H1 (cell line): ENCODE data around the gene PRRT1. TPM values are rescaled to one million over a fixed set of nuclear protein-coding genes. Genes with fewer than 3 reads are reported as not detected.

Source experiments
- CTCF ChIA-PET: fragments of 300-600 bp; sonication (Branson Sonifier 250); formaldehyde crosslinking; loops from one replicate; lab custom pipeline; 2021; ENCODE audit not compliant: partially characterized antibody; lab: Charles Lee
- POLR2A ChIA-PET: fragments of 300-600 bp; sonication (Branson Sonifier 250); formaldehyde crosslinking; loops from one replicate; lab custom pipeline; 2021; ENCODE audit warnings: inconsistent platforms; ENCODE audit not compliant: partially characterized antibody; lab: Charles Lee
- DNase-seq, 2 experiments: peaks; one replicate each; pipeline versions ENCODE4 v3.0.0 to v3.0.0-alpha.2; 2010 to 2022; ENCODE audit warnings: low spot score in 2 of 2, low read depth in 1 of 2, mixed read lengths in 1 of 2
- FAIRE-seq: peaks from 2 replicates; lab custom pipeline; 2011; peaks lifted over from hg19 to GRCh38; lab: Jason Lieb, UNC
- H2AFZ ChIP-seq: 2 replicates; pipeline ENCODE4 v1.8.1; 2012; ENCODE audit warnings: low read length, inconsistent platforms
- H2AK5ac ChIP-seq: 2 replicates; pipeline ENCODE4 v1.6.1; 2013; ENCODE audit warnings: low read depth, low read length
- H2BK120ac ChIP-seq: replicated peaks from 2 replicates; pipeline ENCODE3; 2013; ENCODE audit warnings: low read depth, low read length, inconsistent platforms
- H2BK12ac ChIP-seq: 2 replicates; pipeline ENCODE4 v1.6.1; 2013; ENCODE audit warnings: low read depth, low read length
- H2BK15ac ChIP-seq: 2 replicates; pipeline ENCODE4 v1.6.1; 2013; ENCODE audit warnings: low read length
- H2BK20ac ChIP-seq: 2 replicates; pipeline ENCODE4 v1.6.1; 2013; ENCODE audit warnings: low read length
- H2BK5ac ChIP-seq: 2 replicates; pipeline ENCODE4 v1.6.1; 2013; ENCODE audit warnings: low read depth, low read length
- H3K14ac ChIP-seq: 2 replicates; pipeline ENCODE4 v1.6.1; 2013; ENCODE audit warnings: inconsistent platforms; ENCODE audit not compliant: insufficient read length
- H3K18ac ChIP-seq: 2 replicates; pipeline ENCODE4 v1.6.1; 2013; ENCODE audit warnings: low read length; ENCODE audit errors: extremely low read depth
- H3K23ac ChIP-seq: 2 replicates; pipeline ENCODE4 v1.6.1; 2013; ENCODE audit warnings: inconsistent platforms; ENCODE audit not compliant: insufficient read length
- H3K23me2 ChIP-seq: 2 replicates; pipeline ENCODE4 v1.6.1; 2013; ENCODE audit warnings: low read depth, low read length
- H3K27ac ChIP-seq: 2 replicates; pipeline ENCODE4 v1.6.1; 2011; ENCODE audit warnings: low read depth, low read length, inconsistent platforms
- H3K27me3 ChIP-seq, 4 experiments: replicated peaks in 1 of 4; 1 replicate in 1 of 4; 2 replicates in 3 of 4; pipeline versions ENCODE4 v1.6.1 to v1.8.1; 2011 to 2013; ENCODE audit warnings: low read length in 3 of 4, mild to moderate bottlenecking in 3 of 4, inconsistent platforms in 2 of 4, mixed read lengths in 2 of 4, moderate library complexity in 1 of 4; ENCODE audit not compliant: control insufficient read depth in 3 of 4, insufficient read depth in 3 of 4; ENCODE audit errors: extremely low read depth in 1 of 4
- H3K36me3 ChIP-seq, 4 experiments: 2 replicates each; pipeline versions ENCODE4 v1.6.1 to v1.8.1; 2011 to 2013; ENCODE audit warnings: mild to moderate bottlenecking in 4 of 4, low read length in 3 of 4, moderate library complexity in 2 of 4, control low read depth in 1 of 4, inconsistent platforms in 1 of 4; ENCODE audit not compliant: insufficient read depth in 4 of 4, control insufficient read depth in 2 of 4
- H3K4ac ChIP-seq: replicated peaks from 2 replicates; pipeline ENCODE3; 2013; ENCODE audit warnings: low read length, low read depth, mixed read lengths, inconsistent platforms; ENCODE audit not compliant: insufficient read length
- H3K4me1 ChIP-seq, 4 experiments: replicated peaks in 1 of 4; 1 replicate in 1 of 4; 2 replicates in 3 of 4; pipeline versions ENCODE4 v1.6.1 to v1.8.1; 2011 to 2013; ENCODE audit warnings: low read length in 3 of 4, inconsistent platforms in 2 of 4, mixed read lengths in 1 of 4; ENCODE audit not compliant: insufficient read depth in 4 of 4, control insufficient read depth in 3 of 4
- H3K4me2 ChIP-seq, 2 experiments: 2 replicates each; pipeline versions ENCODE4 v1.6.1 to v1.8.1; 2011 to 2013; ENCODE audit warnings: low read depth in 2 of 2, low read length in 2 of 2, control low read depth in 1 of 2, inconsistent platforms in 1 of 2, mild to moderate bottlenecking in 1 of 2; ENCODE audit not compliant: insufficient read depth in 1 of 2
- H3K4me3 ChIP-seq, 4 experiments: fragments of 200-600, 300-600 bp in 1 of 4; sonication (generic), shearing (Covaris generic), sonication (Bioruptor Twin) in 1 of 4; 2 replicates each; pipeline versions ENCODE4 v1.5.1 to v1.8.1; 2011 to 2016; ENCODE audit warnings: low read length in 4 of 4, low read depth in 3 of 4, control low read depth in 2 of 4, inconsistent platforms in 2 of 4, mild to moderate bottlenecking in 2 of 4, mixed read lengths in 1 of 4, moderate library complexity in 1 of 4; ENCODE audit not compliant: insufficient read depth in 2 of 4; ENCODE audit errors: extremely low read depth in 1 of 4
- H3K56ac ChIP-seq: replicated peaks from 2 replicates; pipeline ENCODE3; 2013; ENCODE audit warnings: low read depth, mild to moderate bottlenecking, mixed read lengths, low read length, inconsistent platforms; ENCODE audit not compliant: insufficient read length
- H3K79me1 ChIP-seq: 2 replicates; pipeline ENCODE4 v1.6.1; 2013; ENCODE audit warnings: low read depth, low read length, control low read depth
- H3K79me2 ChIP-seq, 2 experiments: 2 replicates each; pipeline versions ENCODE4 v1.6.1 to v1.8.1; 2012 to 2013; ENCODE audit warnings: low read length in 2 of 2, mild to moderate bottlenecking in 2 of 2, inconsistent platforms in 1 of 2; ENCODE audit not compliant: insufficient read depth in 2 of 2, control insufficient read depth in 1 of 2
- H3K9ac ChIP-seq, 4 experiments: replicated peaks in 1 of 4; 1 replicate in 1 of 4; 2 replicates in 3 of 4; pipeline versions ENCODE4 v1.6.1 to v1.8.1; 2011 to 2013; ENCODE audit warnings: low read depth in 3 of 4, low read length in 3 of 4, control low read depth in 2 of 4, mild to moderate bottlenecking in 2 of 4, moderate library complexity in 2 of 4, inconsistent platforms in 1 of 4; ENCODE audit errors: extremely low read depth in 1 of 4
- H3K9me3 ChIP-seq, 2 experiments: 2 replicates each; pipeline versions ENCODE4 v1.6.1 to v1.8.1; 2012 to 2013; ENCODE audit warnings: mild to moderate bottlenecking in 2 of 2, moderate library complexity in 2 of 2, control low read depth in 1 of 2, inconsistent platforms in 1 of 2, low read depth in 1 of 2, low read length in 1 of 2, mixed read lengths in 1 of 2; ENCODE audit not compliant: insufficient read depth in 2 of 2
- H4K20me1 ChIP-seq, 2 experiments: replicated peaks in 1 of 2; 2 replicates each; pipeline versions ENCODE3 to v1.8.1; 2011 to 2013; ENCODE audit warnings: inconsistent platforms in 2 of 2, low read length in 2 of 2, mild to moderate bottlenecking in 1 of 2; ENCODE audit not compliant: insufficient read depth in 2 of 2, control insufficient read depth in 1 of 2
- H4K5ac ChIP-seq: 2 replicates; pipeline ENCODE4 v1.6.1; 2013; ENCODE audit warnings: low read length, low read depth, mixed read lengths, inconsistent platforms; ENCODE audit not compliant: insufficient read length
- H4K8ac ChIP-seq: 2 replicates; pipeline ENCODE4 v1.8.0; 2013; ENCODE audit warnings: mild to moderate bottlenecking, moderate library complexity, low read length, inconsistent platforms; ENCODE audit not compliant: insufficient read depth; ENCODE audit errors: extremely low read depth
- H4K91ac ChIP-seq: replicated peaks from 2 replicates; pipeline ENCODE3; 2013; ENCODE audit warnings: low read length, mixed read lengths, inconsistent platforms; ENCODE audit not compliant: insufficient read length
- CREB1 ChIP-seq: IDR thresholded peaks from 2 replicates; pipeline ENCODE4 v1.6.1; 2012; ENCODE audit warnings: inconsistent platforms
- E2F6 ChIP-seq: IDR thresholded peaks from 2 replicates; pipeline ENCODE4 v1.6.1; 2012; ENCODE audit warnings: inconsistent platforms
- HDAC2 ChIP-seq, 2 experiments: fragments of 300-600 bp in 1 of 2; sonication (generic) in 1 of 2; IDR thresholded peaks; 2 replicates each; pipeline ENCODE4 v1.6.1; 2011 to 2012; ENCODE audit warnings: low read depth in 2 of 2, low read length in 2 of 2, mild to moderate bottlenecking in 2 of 2, moderate library complexity in 2 of 2, borderline replicate concordance in 1 of 2, inconsistent platforms in 1 of 2
- JUN ChIP-seq: IDR thresholded peaks from 2 replicates; pipeline ENCODE4 v1.6.1; 2011; ENCODE audit warnings: low read depth, mild to moderate bottlenecking, improper control_type of control experiment, low read length
- KDM1A ChIP-seq: fragments of 200-600, 300-600 bp; sonication (generic); IDR thresholded peaks from 2 replicates; pipeline ENCODE4 v1.7.1; 2016; ENCODE audit warnings: mild to moderate bottlenecking, low read length, borderline replicate concordance
- PHF8 ChIP-seq: fragments of 200-600 bp; sonication (generic); conservative IDR thresholded peaks from 2 replicates; pipeline ENCODE4 v1.7.1; 2012; ENCODE audit warnings: low read depth, mild to moderate bottlenecking, inconsistent platforms, low read length, moderate library complexity
- SRF ChIP-seq: IDR thresholded peaks from 2 replicates; pipeline ENCODE4 v1.6.1; 2011; ENCODE audit warnings: mild to moderate bottlenecking, low read depth, low read length, moderate library complexity
- TAF7 ChIP-seq: optimal IDR thresholded peaks from 2 replicates; pipeline ENCODE3; 2011; ENCODE audit warnings: low read depth, mild to moderate bottlenecking, inconsistent platforms, low read length, moderate library complexity, borderline replicate concordance
- YY1 ChIP-seq: IDR thresholded peaks from 2 replicates; pipeline ENCODE4 v1.6.1; 2011; ENCODE audit warnings: low read depth, mild to moderate bottlenecking, low read length
- WGBS, 2 experiments: shearing (Covaris generic) in 1 of 2; methylation state at CpG; one replicate each; pipeline versions ENCODE4 v1.1.6 to v1.1.7; 2013 to 2015; ENCODE audit warnings: low lambda C conversion rate in 2 of 2, mixed read lengths in 2 of 2, inconsistent platforms in 1 of 2, low coverage in 1 of 2, missing lambda C conversion rate in 1 of 2; ENCODE audit not compliant: insufficient replicate concordance in 2 of 2, insufficient coverage in 1 of 2, insufficient read length in 1 of 2; ENCODE audit errors: extremely low coverage in 1 of 2, missing lambda C conversion rate in 1 of 2; 5-methylcytosine and 5-hydroxymethylcytosine counted together
- polyA plus RNA-seq, 7 experiments: library from polyadenylated mRNA; depleted of rRNA in 3 of 7; stranded (reverse) in 5 of 7; unstranded in 2 of 7; fragments of >200 nt in 5 of 7; fragments of 200-250 nt in 2 of 7; gene quantifications; 1 replicate in 5 of 7; 2 replicates in 1 of 7; 4 replicates in 1 of 7; pipeline versions ENCODE4 v1.2.1 to v1.2.3, GENCODE V29; 2011 to 2013; ENCODE audit warnings: missing spikeins in 2 of 7, mixed read lengths in 2 of 7
- total RNA-seq: library from RNA; stranded (reverse); fragmentation: NEBNext Ultra II Directional; extraction: Animal tissue kit (Norgen Biotek cat#: 25700); gene quantifications from 2 replicates; pipeline ENCODE4 v1.2.1, GENCODE V29; 2021

The PRRT1 gene
- total and polyA plus RNA-seq, 2 of the 8 experiments (the other 6 are each of a cell fraction or from before 2014, with no cell fraction given): 0.71 to 2.8 TPM

DNA sequence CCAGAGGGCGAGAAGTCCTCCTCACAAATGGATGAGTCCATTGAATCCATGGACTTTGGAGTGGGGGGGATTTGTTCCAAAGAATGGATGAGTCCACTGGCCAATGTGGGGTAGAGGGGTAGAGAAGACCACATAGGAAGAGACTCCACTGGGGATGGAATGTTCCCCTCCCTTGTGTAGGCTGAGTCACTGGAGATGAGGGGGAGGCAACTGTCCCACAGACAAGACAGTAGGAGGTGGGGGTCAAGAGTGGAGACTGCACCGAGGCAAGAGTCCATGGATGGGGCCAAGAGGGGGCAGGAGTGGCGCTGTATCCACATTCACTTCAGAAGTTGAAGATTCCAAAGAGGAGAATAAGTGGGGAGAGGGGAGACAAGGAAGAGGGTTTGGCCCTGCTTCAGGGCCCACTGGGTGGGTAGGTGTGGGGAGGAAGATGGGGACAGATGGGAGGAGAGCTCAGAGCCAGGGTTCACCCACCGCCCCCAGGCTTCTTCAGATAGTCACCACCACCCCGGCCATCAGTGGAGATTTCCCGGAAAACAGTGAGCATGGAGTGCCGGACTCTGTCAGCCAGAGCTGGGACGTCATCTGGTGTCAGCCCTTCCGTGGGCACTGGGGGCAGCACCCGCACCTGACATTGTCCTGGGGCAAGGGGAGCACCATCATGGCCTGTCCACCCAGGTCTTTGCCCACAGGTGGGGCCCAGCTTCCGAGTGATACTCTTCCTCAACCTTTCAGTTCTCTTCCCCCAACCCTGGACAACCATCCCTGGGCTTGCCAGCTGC, 17.3 kb upstream of the PRRT1 start:
- Histone ChIP-seq H3K79me2 (peaks cover 2 to 20% of the 10 kb centered on the region in 2 experiments), H3K27ac (no peak overlapping the region), H2BK5ac (no peak overlapping the region), H3K4me2 (no peak overlapping the region), H2AK5ac (no peak overlapping the region), H2BK15ac (no peak overlapping the region), H3K9ac (no peak overlapping the region), H4K5ac (no peak overlapping the region), H4K91ac (no peak overlapping the region), H3K56ac (no peak overlapping the region), H3K23ac (no peak overlapping the region), H4K8ac (no peak overlapping the region), H2BK12ac (no peak overlapping the region), H3K9me3 (no peaks in the 10 kb centered on the region), H3K79me1 (no peaks in the 10 kb centered on the region; the same call in 1 of the 2 replicates), H3K4me1 (peaks cover 1 to 12% (median 6%) of the 10 kb centered on the region in 4 experiments; a peak in 5 of 7 replicates), H2BK120ac (no peak overlapping the region), H3K4ac (no peak overlapping the region), H4K20me1 (peaks cover 2 to 7% of the 10 kb centered on the region in 2 experiments), H3K14ac (no peak overlapping the region), H2BK20ac (no peak overlapping the region), H3K23me2 (no peaks in the 10 kb centered on the region), H3K27me3 (no peaks in the 10 kb centered on the region), H3K36me3 (peaks cover 4 to 41% (median 30%) of the 10 kb centered on the region in 4 experiments), H3K4me3 (no peak overlapping the region), H3K18ac (no peak overlapping the region), H2AFZ (no peak overlapping the region)
- CTCF ChIA-PET: interaction anchor here (0.6 to 6.7 kb wide), 10 partner anchors 12 to 355 kb away, joined by 3 to 72 read pairs (median 4); partner anchors contain the start of genes GPSM3 and PRRT1
- POLR2A ChIA-PET: interaction anchor here (0.6 to 6.8 kb wide), 12 partner anchors 8 to 122 kb away, joined by 3 to 49 read pairs (median 3); partner anchors contain the start of genes AGPAT1, ATF6B, FKBPL and PRRT1
- 85% methylated on average over 10 of the region's 11 CpGs; no CpG with 5 or more reads in 1 of the 2 experiments for WGBS, 2 experiments
- FAIRE-seq: no peak
- no peak for DNase-seq
- TF ChIP-seq KDM1A: no peak
- TF ChIP-seq SRF: no peak
- TF ChIP-seq E2F6: no peak
- no peak for TF ChIP-seq HDAC2 (IDR thresholded peaks at IDR 0.05; ENCODE audit: borderline replicate concordance in 1 of 2, low read depth in 2 of 2, low read length in 2 of 2)
- TF ChIP-seq PHF8: no peak
- no peak for TF ChIP-seq YY1
- TF ChIP-seq TAF7: no peak
- no peak for TF ChIP-seq CREB1
- TF ChIP-seq JUN: no peak
